Measurements from ENCODE around the gene MRPS34.

MRPS34 gene

GRCh38 chr16:1781254-1781653, 8.3 kb upstream of the MRPS34 start:
- no peak for DNase-seq

- DNase-seq = no peak
Observed at GRCh38 chr16:1780677-1781072, 7.7 kb upstream of the MRPS34 start.

- DNase-seq = no peak
Observed at GRCh38 chr16:1779741-1780676, 7.1 kb upstream of the MRPS34 start.

GRCh38 chr16:1779234-1779701, 6.3 kb upstream of the MRPS34 start:
- DNase-seq = no peak

GRCh38 chr16:1778200-1779179, 5.6 kb upstream of the MRPS34 start:
- DNase-seq = no peak

GRCh38 chr16:1777375-1778199, 4.7 kb upstream of the MRPS34 start:
- no peak for DNase-seq

GRCh38 chr16:1776991-1777374, 4.0 kb upstream of the MRPS34 start:
- DNase-seq = no peak

- no peak for DNase-seq
Observed at GRCh38 chr16:1776672-1776955, 3.7 kb upstream of the MRPS34 start.

- no peak for DNase-seq
Observed at GRCh38 chr16:1775846-1776671, 3.1 kb upstream of the MRPS34 start.

- no peak for DNase-seq
Observed at GRCh38 chr16:1775006-1775845, 2.3 kb upstream of the MRPS34 start.

GRCh38 chr16:1774448-1774780, 1.5 kb upstream of the MRPS34 start:
- no peak for DNase-seq

GRCh38 chr16:1773703-1774447, 941 bp upstream of the MRPS34 start:
- DNase-seq = no peak

- DNase-seq = no peak
Observed at GRCh38 chr16:1772362-1772907, 499 bp downstream of the MRPS34 start, which contains the start of gene EME2. Gene EME2, plus strand, starts transcription at chr16:1772810. Its CDS starts 418 bp downstream, at chr16:1773228.

- DNase-seq = peak; percentile 34
Observed at GRCh38 chr16:1771864-1772361, 1.0 kb downstream of the MRPS34 start.

GRCh38 chr16:1771188-1771863, 1.6 kb downstream of the MRPS34 start, which contains the start of gene NME3:
Gene NME3, minus strand, starts transcription at chr16:1771543. Its CDS starts 9 bp downstream, at chr16:1771534.
- DNase-seq = peak; percentile 86

GRCh38 chr16:1770328-1771187, 2.4 kb downstream of the MRPS34 start:
- peak; percentile 66 for DNase-seq

GRCh38 chr16:1769402-1770300, 3.3 kb downstream of the MRPS34 start:
- DNase-seq = no peak

All from activated T-cell treated with anti-CD3 and anti-CD28 coated beads, Interleukin-2, amount 50 U/mL, for 1 hour (primary cell).